ENCODE measurements around the gene SUN2.
A peak's percentile ranks its signal among the peaks of the same experiment; 100 is the strongest.
"Not testable (repeated sequence)": the region's sequence is repeated elsewhere in the genome, so short reads cannot be mapped to it uniquely, and the experiment has no call there.

The SUN2 gene, protein sequence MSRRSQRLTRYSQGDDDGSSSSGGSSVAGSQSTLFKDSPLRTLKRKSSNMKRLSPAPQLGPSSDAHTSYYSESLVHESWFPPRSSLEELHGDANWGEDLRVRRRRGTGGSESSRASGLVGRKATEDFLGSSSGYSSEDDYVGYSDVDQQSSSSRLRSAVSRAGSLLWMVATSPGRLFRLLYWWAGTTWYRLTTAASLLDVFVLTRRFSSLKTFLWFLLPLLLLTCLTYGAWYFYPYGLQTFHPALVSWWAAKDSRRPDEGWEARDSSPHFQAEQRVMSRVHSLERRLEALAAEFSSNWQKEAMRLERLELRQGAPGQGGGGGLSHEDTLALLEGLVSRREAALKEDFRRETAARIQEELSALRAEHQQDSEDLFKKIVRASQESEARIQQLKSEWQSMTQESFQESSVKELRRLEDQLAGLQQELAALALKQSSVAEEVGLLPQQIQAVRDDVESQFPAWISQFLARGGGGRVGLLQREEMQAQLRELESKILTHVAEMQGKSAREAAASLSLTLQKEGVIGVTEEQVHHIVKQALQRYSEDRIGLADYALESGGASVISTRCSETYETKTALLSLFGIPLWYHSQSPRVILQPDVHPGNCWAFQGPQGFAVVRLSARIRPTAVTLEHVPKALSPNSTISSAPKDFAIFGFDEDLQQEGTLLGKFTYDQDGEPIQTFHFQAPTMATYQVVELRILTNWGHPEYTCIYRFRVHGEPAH

DNA sequence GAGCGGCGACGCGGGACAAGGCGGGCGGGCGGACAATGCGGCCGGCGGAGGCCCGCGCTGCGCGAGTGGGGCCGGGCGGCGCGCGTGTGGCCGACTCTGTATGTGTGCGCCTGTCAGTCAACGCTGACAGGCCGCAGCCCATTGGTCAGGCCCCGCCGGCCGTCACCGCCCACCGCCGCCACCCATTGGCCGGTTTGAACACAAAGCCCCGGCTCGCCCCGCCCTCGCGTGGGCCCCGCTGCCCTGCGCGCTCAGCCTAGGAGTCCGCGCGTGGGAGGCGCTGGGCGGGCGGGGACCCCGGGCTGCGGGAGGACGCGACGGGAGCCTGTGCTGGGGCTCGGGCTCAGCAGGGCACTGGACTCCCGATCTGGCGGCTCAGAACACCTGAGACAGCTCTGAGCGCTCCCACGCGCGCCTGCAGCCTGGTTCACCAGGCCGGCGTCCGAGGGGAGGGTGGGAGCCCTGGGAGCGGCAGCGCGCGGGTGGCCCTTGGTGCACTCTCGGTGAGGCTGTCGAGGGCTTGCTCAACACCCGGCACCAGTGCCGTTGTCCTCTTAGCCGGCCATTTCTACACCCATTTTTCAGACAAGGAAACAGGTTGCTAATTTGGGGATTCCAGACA, at the start of gene SUN2:
SUN2 (minus strand) TSS at position 88 of the 622 bp plus-strand sequence. CDS start 3,370 bp downstream, outside the sequence.
- DNase-seq (ENCODE audit: low spot score): peak; percentile 68

DNA sequence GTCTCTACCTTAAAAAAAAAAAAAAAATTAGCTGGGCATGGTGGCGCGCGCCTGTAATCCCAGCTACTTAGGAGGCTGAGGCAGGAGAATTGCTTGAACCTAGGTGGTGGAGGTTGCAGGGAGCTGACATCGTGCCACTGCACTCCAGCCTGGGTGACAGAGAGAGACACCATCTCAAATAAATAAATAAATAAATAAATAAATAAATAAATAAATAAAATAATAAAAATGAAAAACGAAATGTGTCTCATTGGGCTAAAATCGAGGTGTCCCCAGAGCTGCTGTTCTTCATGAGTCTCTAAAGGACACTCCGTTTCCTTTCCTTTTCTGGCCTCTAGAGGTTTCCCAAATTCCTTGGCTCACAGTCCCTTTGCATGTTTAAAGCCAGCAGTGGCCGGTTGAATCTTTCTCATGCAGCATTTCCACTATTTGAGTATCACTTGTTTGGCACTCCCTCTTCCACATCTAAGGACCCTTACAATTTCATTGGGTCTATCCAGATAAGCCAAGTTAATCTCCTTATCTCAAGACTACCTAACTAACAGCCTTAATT, 49.3 kb upstream of the SUN2 start:
- not testable (repeated sequence) for DNase-seq (ENCODE audit: low spot score)

GRCh38 chr22:38802671-38803121, 46.9 kb upstream of the SUN2 start:
- DNase-seq (ENCODE audit: low spot score): peak; percentile 29

DNA sequence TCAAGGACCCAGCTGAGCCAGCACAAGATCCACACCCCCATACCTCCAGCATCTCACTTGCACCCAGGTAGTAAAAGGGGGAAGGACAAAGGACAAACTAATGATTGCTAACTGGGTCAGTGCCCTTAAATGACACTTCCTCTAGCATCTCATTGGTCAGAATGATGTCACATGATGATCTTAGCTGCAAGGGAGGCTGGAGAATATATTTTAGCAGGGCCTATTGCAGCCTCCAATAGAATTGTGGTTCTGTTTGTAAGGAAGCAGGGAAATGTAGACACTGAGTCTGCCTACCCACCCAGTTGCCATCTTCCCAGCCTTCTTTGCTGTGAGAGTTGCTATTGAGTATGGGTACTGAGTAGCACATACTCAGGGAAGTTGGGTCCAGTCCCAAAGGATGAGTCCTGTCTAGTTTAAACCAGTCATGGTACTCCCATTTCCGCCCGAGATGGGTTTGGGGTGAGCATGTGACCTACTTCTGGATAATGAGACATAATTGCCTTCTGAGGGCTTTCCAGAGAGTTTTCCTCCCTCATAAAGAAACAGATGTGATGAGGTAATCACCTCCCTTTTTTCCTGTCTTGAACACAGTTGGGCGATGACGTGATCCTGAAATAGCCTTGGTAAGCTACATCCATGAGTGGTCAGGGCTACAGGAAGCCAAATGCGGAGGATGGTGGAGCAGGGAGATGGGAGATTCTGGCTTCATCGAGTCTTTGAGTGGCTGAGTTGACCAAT, 43.6 kb upstream of the SUN2 start:
- no peak for DNase-seq (ENCODE audit: low spot score)

GRCh38 chr22:38798496-38798895, 42.7 kb upstream of the SUN2 start:
- no peak for DNase-seq (ENCODE audit: low spot score)

GRCh38 chr22:38796262-38796957, 40.6 kb upstream of the SUN2 start:
- no peak for DNase-seq (ENCODE audit: low spot score)

DNA sequence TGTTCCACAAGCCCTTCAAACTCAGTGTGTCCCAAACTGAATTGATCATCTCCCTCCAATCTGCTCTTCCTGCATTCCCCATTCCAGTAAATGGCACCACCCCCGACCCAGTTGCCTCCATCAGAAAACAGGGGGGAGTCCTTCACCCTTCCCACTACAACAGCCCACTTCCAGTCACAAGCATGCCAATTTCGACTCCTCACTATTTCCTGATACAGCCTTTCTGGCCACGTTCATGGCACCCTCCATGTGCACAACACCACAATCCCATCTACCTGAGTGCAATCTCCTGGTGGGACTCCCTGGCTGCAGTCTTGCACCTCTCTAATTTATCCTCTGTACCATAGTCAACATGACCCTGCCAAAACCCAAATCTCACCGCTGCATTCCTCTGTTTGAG, 39.8 kb upstream of the SUN2 start:
- DNase-seq (ENCODE audit: low spot score): no peak

- DNase-seq (ENCODE audit: low spot score): peak; percentile 98
These were observed 38.1 kb upstream of the SUN2 start, which contains the start of gene DNAL4 for GRCh38 chr22:38793721-38794466. Gene DNAL4 (minus strand): TSS chr22:38794143. CDS start chr22:38782731, 11,412 bp downstream.

GRCh38 chr22:38793317-38793716, 37.5 kb upstream of the SUN2 start:
- no peak for DNase-seq (ENCODE audit: low spot score)

- DNase-seq (ENCODE audit: low spot score): peak; percentile 29
These were observed 37.0 kb upstream of the SUN2 start for GRCh38 chr22:38792833-38793232.

DNA sequence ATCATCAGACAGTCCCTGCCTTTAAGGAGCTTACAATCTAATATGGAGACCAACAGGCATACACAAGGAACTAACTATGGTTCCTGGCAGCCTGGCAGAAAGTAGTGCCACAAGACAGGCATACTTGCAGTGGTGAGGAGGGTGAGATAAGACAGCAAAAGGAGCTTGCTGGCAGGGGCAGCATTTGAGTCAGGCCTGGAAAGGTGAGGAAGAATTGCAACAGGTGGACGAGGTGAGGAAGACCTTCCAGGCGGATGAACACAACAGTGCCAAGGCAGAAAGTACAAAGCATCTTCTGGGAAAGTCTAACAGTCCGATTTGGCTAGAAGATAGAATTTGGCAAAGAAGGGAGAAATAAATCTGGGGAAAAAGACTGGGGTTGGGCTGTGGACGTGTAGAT, 33.8 kb upstream of the SUN2 start:
- DNase-seq (ENCODE audit: low spot score): no peak

GRCh38 chr22:38788846-38789245, 33.0 kb upstream of the SUN2 start:
- DNase-seq (ENCODE audit: low spot score): no peak

DNA sequence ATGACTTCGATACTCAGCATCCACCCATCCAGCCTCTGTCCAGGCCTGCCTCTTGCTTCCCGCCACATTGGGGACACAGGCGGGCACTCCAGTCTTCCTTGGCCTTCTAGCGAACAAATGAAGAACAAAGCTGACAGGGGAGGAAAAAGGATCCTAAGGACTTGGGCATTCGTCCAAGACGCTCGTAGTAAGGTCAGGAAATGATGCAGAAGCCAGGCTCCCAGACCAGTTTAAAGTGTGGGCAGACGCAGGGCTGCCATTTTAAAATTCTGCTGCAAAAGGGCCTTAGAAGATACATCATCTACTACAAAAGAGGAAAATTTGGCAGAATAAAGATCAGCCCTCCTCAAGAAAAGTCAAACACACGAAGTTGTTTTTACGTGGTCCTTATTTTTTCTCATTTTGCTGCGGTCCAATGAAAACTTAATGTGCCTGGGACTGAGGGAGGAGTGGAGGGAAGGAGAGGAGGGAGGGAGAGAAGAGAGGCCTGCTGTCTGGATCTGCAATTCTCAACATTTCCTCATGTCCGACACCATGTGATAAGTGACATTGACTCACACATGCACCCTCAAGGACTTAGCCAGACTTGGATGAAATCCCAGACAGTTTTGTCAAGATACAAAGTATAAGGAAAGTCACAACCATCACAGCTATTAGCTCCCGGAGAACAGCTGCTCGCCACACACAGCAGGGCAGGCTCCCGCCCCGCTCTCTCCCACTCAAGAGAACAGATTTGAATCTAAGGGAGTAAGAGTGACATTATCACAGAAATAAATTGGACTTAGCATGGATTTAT, 32.4 kb upstream of the SUN2 start:
- no peak for DNase-seq (ENCODE audit: low spot score)

DNA sequence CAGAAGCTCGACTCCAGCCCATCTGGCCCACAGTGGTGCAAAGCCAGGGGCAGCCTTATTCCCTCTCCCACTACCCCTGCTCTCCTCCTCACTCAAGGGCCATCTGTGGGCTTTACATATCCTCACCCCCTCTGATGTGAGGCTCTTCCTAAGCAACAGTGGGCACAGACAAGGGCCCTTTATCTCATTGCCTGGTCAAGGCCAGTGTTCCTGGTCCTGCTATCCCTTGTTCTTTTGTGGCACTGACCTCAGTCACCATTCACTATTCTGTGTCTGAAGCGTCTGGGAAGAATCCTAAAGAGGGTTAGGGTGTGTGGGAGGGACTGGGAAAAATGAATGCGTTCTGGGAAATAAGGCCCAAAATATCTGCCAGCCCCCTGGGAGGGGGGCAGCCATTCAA, 30.8 kb upstream of the SUN2 start:
- DNase-seq (ENCODE audit: low spot score): no peak

GRCh38 chr22:38784856-38785255, 29.1 kb upstream of the SUN2 start:
- DNase-seq (ENCODE audit: low spot score): no peak

GRCh38 chr22:38784035-38784434, 28.2 kb upstream of the SUN2 start:
- no peak for DNase-seq (ENCODE audit: low spot score)

GRCh38 chr22:38783095-38783615, 27.4 kb upstream of the SUN2 start:
- DNase-seq (ENCODE audit: low spot score): no peak

DNA sequence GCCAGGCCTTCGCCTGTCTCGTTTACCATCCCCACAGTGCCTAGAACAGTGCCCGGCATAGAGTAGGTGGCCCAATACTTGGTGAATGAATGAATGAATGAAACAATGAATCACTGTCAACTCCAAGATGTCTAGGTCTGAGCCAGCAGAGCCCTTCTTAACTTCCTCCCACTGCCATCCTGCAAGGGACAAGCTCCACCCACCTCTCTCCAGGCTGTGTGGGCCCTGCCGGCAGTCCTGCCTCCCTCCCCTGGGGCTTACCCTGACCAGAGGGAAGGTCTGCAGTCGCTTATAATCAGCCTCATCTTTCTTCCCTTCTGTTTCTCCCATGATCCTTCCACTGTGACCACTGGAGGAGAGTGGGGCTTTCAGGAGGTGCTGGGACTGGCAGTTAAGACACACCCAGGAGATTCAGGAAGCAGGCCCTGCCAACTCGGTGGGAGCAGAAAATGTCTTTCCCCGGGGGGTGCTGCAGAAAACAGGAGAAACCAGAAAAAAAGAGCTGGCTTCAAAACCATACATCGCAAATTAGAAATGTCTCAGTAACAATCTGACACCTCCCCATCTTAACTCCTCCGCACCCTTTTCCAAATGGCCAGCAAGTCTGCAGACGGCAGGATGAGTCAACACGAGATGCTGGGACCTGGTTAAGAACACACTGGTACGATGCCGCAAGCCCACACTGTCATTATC, 26.8 kb upstream of the SUN2 start:
- DNase-seq (ENCODE audit: low spot score): no peak

DNA sequence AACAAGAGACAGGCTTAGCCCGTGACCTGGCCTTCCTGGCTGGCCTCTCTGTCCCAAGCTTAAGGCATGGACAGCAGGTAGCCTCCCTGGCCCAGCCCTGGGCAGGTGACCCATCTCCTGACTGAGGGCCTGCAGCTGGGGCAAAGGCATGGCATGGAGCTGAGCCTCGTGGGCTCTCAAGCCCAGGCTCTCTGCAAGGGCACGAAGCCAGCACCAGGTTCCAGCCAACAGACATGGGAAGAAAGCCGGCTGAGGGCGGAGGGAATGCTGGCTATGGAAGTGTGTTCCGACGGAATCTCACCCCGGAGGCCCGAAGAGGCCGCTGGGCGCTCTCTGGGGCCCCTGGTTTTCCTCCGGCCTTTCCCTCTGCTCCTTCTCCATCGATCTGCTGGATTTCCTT, 25.2 kb upstream of the SUN2 start:
- no peak for DNase-seq (ENCODE audit: low spot score)
